ENCODE results near the gene MSI2. TPM values are rescaled to one million over a fixed set of nuclear protein-coding genes. Genes with fewer than 3 reads are reported as not detected.
A peak's percentile ranks its signal among the peaks of the same experiment; 100 is the strongest.

The MSI2 gene
- total RNA-seq, 1 donor from 2014 or later = 31.3 TPM

DNA sequence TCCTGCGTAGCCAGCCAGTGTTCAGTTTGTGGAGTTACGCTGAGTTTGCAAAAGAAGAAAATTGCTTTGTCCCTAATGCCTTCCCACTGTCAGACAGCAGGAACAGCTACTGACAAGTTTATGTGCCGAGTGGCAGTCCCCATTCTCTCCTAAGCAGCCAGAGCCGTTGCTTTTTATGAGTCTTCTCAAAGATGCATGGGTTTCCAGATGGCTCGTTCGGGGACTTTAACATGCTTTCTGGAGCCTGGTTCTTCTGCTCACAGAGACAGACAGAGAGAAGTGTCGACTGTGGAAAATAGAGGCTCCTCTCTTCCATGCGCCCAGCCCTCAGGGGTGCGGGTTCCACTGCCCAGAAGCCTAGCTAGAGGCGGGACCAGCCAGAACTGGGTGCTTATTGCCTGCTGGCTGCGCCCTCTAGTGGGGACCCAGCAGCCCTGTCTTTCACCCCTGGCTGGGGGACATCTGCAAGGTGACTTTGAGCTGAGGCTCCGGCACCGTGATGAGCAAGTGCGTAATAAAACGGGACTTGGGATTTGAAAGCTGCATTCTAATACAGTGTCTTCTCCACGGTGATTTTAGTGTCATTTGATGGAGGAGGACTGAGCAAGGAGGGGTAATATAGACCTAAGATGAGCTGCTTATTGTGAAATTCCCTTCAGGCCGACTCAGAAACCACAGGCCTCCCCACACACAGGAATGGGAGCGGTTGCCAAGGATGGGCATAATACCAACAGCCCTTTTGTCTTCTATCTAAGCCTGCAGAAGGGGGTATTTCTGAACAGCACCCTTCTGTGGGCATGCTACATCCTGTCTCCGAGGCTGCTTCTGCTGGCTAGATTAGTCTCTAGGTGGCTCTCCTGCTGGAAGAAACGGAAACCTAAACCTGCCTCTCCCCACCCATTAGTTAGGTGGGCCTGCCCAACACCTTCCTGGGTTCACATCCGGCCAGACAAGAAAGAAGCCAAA, 415.6 kb downstream of the MSI2 start:
- ATAC-seq = peak; percentile 92
- Histone ChIP-seq H3K9me3 (no peaks in the 10 kb centered on the region), H3K4me1 (no peaks in the 10 kb centered on the region), H3K36me3 (no peaks in the 10 kb centered on the region), H3K27ac (no peak overlapping the region), H3K27me3 (no peaks in the 10 kb centered on the region), H3K4me3 (no peak overlapping the region)
- peak; percentile 86 for DNase-seq
- TF ChIP-seq, protein P1, sequence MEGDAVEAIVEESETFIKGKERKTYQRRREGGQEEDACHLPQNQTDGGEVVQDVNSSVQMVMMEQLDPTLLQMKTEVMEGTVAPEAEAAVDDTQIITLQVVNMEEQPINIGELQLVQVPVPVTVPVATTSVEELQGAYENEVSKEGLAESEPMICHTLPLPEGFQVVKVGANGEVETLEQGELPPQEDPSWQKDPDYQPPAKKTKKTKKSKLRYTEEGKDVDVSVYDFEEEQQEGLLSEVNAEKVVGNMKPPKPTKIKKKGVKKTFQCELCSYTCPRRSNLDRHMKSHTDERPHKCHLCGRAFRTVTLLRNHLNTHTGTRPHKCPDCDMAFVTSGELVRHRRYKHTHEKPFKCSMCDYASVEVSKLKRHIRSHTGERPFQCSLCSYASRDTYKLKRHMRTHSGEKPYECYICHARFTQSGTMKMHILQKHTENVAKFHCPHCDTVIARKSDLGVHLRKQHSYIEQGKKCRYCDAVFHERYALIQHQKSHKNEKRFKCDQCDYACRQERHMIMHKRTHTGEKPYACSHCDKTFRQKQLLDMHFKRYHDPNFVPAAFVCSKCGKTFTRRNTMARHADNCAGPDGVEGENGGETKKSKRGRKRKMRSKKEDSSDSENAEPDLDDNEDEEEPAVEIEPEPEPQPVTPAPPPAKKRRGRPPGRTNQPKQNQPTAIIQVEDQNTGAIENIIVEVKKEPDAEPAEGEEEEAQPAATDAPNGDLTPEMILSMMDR (IDR thresholded peaks at IDR 0.05) = peak; percentile 96
- intact Hi-C loops (cut with DNase I) = no loop called here

GRCh38 chr17:57672971-57673370, 416.6 kb downstream of the MSI2 start:
- Histone ChIP-seq H3K27ac (no peak overlapping the region), H3K27me3 (no peaks in the 10 kb centered on the region), H3K36me3 (no peaks in the 10 kb centered on the region), H3K4me1 (no peaks in the 10 kb centered on the region), H3K4me3 (no peak overlapping the region), H3K9me3 (no peaks in the 10 kb centered on the region)
- DNase-seq (no peak), ATAC-seq (no peak)
- intact Hi-C loops (cut with DNase I) = no loop called here
- TF ChIP-seq, protein P1 (IDR thresholded peaks at IDR 0.05) = no peak

DNA sequence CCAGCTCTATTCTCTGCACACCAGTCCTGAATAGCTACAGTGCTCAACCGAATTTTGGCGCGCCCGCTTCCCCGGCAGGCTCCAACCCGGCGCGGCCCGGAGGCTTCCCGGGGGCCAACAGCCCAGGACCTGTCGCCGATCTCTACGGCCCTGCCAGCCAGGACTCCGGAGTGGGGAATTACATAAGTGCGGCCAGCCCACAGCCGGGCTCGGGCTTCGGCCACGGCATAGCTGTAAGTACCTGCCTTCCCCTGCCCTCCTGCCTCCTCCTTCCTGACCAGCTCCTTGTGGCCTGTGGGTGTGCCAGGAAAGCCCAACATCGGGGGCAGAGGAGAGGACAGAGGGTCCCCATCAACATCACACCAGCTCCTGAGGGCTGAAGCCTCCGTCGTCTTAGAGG, 418.6 kb downstream of the MSI2 start:
- ATAC-seq (no peak), DNase-seq (no peak)
- Histone ChIP-seq H3K4me3 (no peak overlapping the region), H3K4me1 (no peaks in the 10 kb centered on the region), H3K9me3 (no peaks in the 10 kb centered on the region), H3K36me3 (no peaks in the 10 kb centered on the region), H3K27ac (no peak overlapping the region), H3K27me3 (no peaks in the 10 kb centered on the region)
- intact Hi-C loops (cut with DNase I) = no loop called here
- TF ChIP-seq, protein P1 (IDR thresholded peaks at IDR 0.05) = no peak

DNA sequence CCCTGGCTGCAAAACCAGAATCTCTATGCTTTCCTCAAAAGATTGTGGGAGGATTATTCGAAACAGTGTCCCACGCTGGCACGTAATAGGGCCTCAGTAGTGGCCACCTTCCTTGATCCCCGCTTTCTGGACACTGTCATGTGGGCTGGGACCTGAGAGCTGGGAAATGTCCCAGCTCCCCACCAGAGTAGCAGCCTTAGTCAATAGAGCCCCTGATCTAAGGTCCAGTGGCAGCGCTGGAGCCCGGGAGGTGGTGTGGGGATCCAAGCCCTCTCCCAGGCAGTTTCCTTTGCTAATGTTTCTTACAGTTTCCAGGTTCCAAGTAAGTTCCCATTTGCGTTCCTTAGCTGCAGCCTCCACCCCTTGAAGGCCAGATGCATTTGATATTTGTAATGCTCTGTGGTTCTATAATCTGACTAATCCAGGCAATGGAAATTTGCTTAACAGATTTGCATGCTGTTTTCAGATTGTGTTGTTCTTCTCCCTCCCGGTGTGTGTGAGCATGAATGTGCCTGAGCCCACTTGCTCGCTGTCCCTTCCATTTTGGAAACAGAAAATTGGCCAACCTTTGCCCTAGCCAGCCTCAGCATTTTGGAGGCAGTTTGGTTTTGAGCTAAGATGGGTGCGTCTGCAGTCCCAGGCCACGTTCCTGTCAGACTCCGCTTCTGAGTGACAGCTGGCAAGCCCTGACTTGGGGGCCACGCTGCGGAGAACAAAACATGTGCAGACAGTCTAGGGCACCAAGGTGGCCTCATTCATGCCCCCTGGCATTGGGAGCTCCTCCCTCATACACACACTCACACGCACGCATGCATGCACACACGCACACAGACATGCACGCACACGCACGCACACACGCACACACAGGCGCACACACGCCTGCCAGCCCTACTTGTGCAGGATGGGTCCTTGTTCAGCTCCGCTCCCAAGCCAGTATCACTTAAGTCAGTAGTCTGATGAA, 419.4 kb downstream of the MSI2 start:
- no peak overlapping the region for H3K4me3 ChIP-seq
- no peak for ATAC-seq
- H3K9me3 ChIP-seq = no peaks in the 10 kb centered on the region
- TF ChIP-seq, protein P1 (IDR thresholded peaks at IDR 0.05) = no peak
- H3K27me3 ChIP-seq = no peaks in the 10 kb centered on the region
- intact Hi-C loops (cut with DNase I) = no loop called here
- no peak for DNase-seq
- H3K4me1 ChIP-seq = no peaks in the 10 kb centered on the region
- H3K27ac ChIP-seq = no peak overlapping the region
- H3K36me3 ChIP-seq = no peaks in the 10 kb centered on the region

DNA sequence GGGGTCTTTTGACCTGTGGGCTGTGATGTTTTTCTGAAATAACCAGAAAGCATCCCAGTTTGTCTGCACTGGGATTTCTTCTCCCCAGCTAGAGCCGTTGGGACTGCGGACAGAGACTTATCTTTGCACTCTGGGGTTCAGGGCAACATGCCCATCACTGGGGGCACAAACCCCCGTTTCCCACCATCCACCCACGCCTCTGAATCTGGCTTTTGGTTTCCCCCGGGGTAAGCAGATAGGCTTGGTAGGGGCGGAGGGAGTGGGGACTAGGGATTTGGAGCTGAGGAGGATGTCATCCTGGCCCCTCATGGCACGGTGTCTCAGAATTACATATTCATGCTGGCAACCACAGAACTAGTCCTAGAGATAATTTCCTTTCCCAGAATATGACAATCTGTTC, 420.2 kb downstream of the MSI2 start:
- intact Hi-C loops (cut with DNase I) = no loop called here
- Histone ChIP-seq H3K36me3 (no peaks in the 10 kb centered on the region), H3K9me3 (no peaks in the 10 kb centered on the region), H3K27ac (no peak overlapping the region), H3K27me3 (no peaks in the 10 kb centered on the region), H3K4me1 (no peaks in the 10 kb centered on the region), H3K4me3 (no peak overlapping the region)
- ATAC-seq = no peak
- DNase-seq = no peak
- TF ChIP-seq, protein P1 (IDR thresholded peaks at IDR 0.05) = no peak

Data from upper lobe of right lung (tissue), 1 donor.